Colonic mucosa (tissue), 4 donors: ENCODE data around the gene PRKCH. TPM values are rescaled to one million over a fixed set of nuclear protein-coding genes. Genes with fewer than 3 reads are reported as not detected.

Experiments
- DNase-seq: peaks from one replicate; pipeline ENCODE4 v3.0.0-alpha.2; 2020
- H3K27ac ChIP-seq: fragments of 200-600 bp; one replicate; pipeline ENCODE4 v1.8.0; 2021
- H3K27me3 ChIP-seq: fragments of 200-600 bp; one replicate; pipeline ENCODE4 v1.8.0; 2021
- H3K36me3 ChIP-seq: fragments of 200-600 bp; one replicate; pipeline ENCODE4 v1.8.0; 2021
- H3K4me1 ChIP-seq: fragments of 200-600 bp; one replicate; pipeline ENCODE4 v1.8.0; 2021; ENCODE audit warnings: mild to moderate bottlenecking
- H3K4me3 ChIP-seq: fragments of 200-600 bp; one replicate; pipeline ENCODE4 v1.8.0; 2021
- H3K9ac ChIP-seq, 2 donors: one replicate each; pipeline ENCODE4 v1.7.0; 2013; ENCODE audit warnings: control low read depth in 2 of 2, low read depth in 2 of 2, low read length in 2 of 2
- H3K9me3 ChIP-seq: fragments of 200-600 bp; one replicate; pipeline ENCODE4 v1.8.0; 2021
- CTCF ChIP-seq: fragments of 200-600 bp; IDR thresholded peaks from one replicate; pipeline ENCODE4 v1.8.0; 2022; ENCODE audit warnings: antibody characterized with exemption, mild to moderate bottlenecking
- intact Hi-C: fragments of 100-400 bp; cut with DNase I; formaldehyde crosslinking; loops from one replicate; pipeline ENCODE4 v1.14.1; 2022
- total RNA-seq, 2 donors: library from RNA; stranded (reverse); fragmentation: NEBNext Ultra II Directional in 1 of 2; extraction: Animal tissue kit (Norgen Biotek cat#: 25700) in 1 of 2; gene quantifications; one replicate each; pipeline ENCODE4 v1.2.1, GENCODE V29; 2021
- donor health status: healthy.
- donor health status: DM: no; HTN: no; CAD: no.
- donor health status: DM: no; HTN: no; CAD: no.

PRKCH gene
- total RNA-seq, 2 donors from 2014 or later, result 11.4 to 11.5 TPM

GRCh38 chr14:61296719-61297502 is 24.5 kb upstream of the PRKCH start:
- H3K9ac ChIP-seq, result no peak overlapping the region
- no peaks in the 10 kb centered on the region for H3K27me3 ChIP-seq
- TF ChIP-seq CTCF, result peak; percentile 44
- no peaks in the 10 kb centered on the region for H3K9me3 ChIP-seq
- no peak overlapping the region for H3K27ac ChIP-seq
- no peak overlapping the region for H3K4me3 ChIP-seq
- intact Hi-C loops, result loop anchor here (5.0 kb wide), 2 partner anchors 160 to 540 kb away; no protein-coding TSS in a partner anchor
- no peak for DNase-seq
- H3K4me1 ChIP-seq, result peaks cover 4% of the 10 kb centered on the region
- H3K36me3 ChIP-seq, result no peaks in the 10 kb centered on the region

DNA sequence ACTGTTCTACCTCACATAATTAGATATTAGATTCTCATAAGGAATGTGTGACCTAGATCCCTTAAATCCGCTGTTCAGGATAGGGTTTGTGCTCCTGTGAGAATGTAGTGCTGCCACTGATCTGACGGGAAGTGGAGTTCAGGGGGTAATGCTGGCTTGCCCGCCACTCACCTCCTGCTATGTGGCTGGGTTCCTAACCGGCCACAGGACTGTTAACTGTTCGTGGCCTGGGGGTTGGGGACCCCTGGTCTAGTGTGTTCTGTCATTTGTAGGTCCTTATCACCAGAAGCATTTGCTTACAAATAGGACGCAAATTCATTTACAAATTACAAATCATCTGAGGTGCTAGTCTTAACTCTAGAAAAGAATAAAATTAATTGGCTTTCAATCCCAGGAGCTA is 23.8 kb upstream of the PRKCH start:
- intact Hi-C loops, result loop anchor here (5.0 kb wide), 2 partner anchors 160 to 540 kb away; no protein-coding TSS in a partner anchor
- H3K36me3 ChIP-seq, result no peaks in the 10 kb centered on the region
- no peak overlapping the region for H3K9ac ChIP-seq
- no peaks in the 10 kb centered on the region for H3K27me3 ChIP-seq
- H3K4me1 ChIP-seq, result peaks cover 4% of the 10 kb centered on the region
- no peak for TF ChIP-seq CTCF
- no peaks in the 10 kb centered on the region for H3K9me3 ChIP-seq
- DNase-seq, result no peak
- no peak overlapping the region for H3K27ac ChIP-seq
- H3K4me3 ChIP-seq, result no peak overlapping the region

GRCh38 chr14:61298824-61299223 is 22.6 kb upstream of the PRKCH start:
- no peak overlapping the region for H3K4me3 ChIP-seq
- H3K4me1 ChIP-seq, result peaks cover 4% of the 10 kb centered on the region
- no peak for DNase-seq
- H3K36me3 ChIP-seq, result no peaks in the 10 kb centered on the region
- TF ChIP-seq CTCF, result no peak
- H3K27ac ChIP-seq, result no peak overlapping the region
- H3K27me3 ChIP-seq, result no peaks in the 10 kb centered on the region
- no peak overlapping the region for H3K9ac ChIP-seq
- H3K9me3 ChIP-seq, result no peaks in the 10 kb centered on the region
- intact Hi-C loops, result loop anchor here (5.0 kb wide), 2 partner anchors 158 to 538 kb away; no protein-coding TSS in a partner anchor

DNA sequence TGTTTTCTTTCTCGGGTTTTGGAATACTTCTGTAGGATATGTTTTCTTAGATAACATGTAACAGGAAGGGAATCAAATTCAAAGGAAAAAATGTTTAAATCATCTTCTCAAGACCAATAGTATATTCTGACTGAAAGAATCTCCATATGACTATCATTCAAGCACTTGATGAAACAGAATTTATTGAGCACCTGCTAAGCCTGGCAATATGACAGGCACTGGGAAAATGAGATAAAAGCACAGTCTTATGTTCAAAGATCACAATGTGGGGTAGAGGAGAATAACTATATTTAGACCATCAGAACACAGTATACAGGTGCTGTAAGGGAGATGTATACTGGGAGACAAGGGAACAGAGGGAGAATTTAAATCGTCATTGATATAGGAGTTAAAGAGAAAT is 21.2 kb upstream of the PRKCH start:
- TF ChIP-seq CTCF, result no peak
- Histone ChIP-seq H3K36me3 (no peaks in the 10 kb centered on the region), H3K27ac (no peak overlapping the region), H3K9me3 (no peaks in the 10 kb centered on the region), H3K9ac (no peak overlapping the region), H3K27me3 (no peaks in the 10 kb centered on the region), H3K4me1 (peaks cover 4% of the 10 kb centered on the region), H3K4me3 (no peak overlapping the region)
- intact Hi-C loops, result no loop called here
- no peak for DNase-seq

GRCh38 chr14:61300754-61301153 is 20.6 kb upstream of the PRKCH start:
- no peak overlapping the region for H3K27ac ChIP-seq
- intact Hi-C loops, result no loop called here
- H3K4me1 ChIP-seq, result peaks cover 4% of the 10 kb centered on the region
- H3K27me3 ChIP-seq, result no peaks in the 10 kb centered on the region
- no peak for TF ChIP-seq CTCF
- H3K9me3 ChIP-seq, result no peaks in the 10 kb centered on the region
- H3K36me3 ChIP-seq, result no peaks in the 10 kb centered on the region
- no peak overlapping the region for H3K9ac ChIP-seq
- no peak for DNase-seq
- H3K4me3 ChIP-seq, result no peak overlapping the region
